Measurements from ENCODE around the gene LRATD1. TPM values are rescaled to one million over a fixed set of nuclear protein-coding genes. Genes with fewer than 3 reads are reported as not detected.

LRATD1 gene
- total RNA-seq, 2 experiments from 2014 or later: not detected

GRCh38 chr2:14631406-14632040 is 994 bp upstream of the LRATD1 start:
- TF ChIP-seq EZH2phosphoT487 (IDR thresholded peaks at IDR 0.05; ENCODE audit: borderline replicate concordance, low read depth, low read length) (no peak), CTCF (conservative IDR thresholded peaks at IDR 0.05; ENCODE audit: low read length) (no peak)
- BruUV-seq (replicated peaks): no TSS peak
- H3K4me3 ChIP-seq (ENCODE audit: low read depth, low read length, poor library complexity, severe bottlenecking): no peak overlapping the region
- H3K36me3 ChIP-seq (ENCODE audit: insufficient read depth, low read length): no peaks in the 10 kb centered on the region
- no peaks in the 10 kb centered on the region for H3K79me2 ChIP-seq (ENCODE audit: insufficient read depth, low read depth, low read length)
- ChIA-PET POLR2A (no interaction called here), CTCF (ENCODE audit: unreplicated experiment) (no interaction called here)
- H3K4me1 ChIP-seq (ENCODE audit: insufficient read depth, low read length, poor library complexity, severe bottlenecking): no peaks in the 10 kb centered on the region
- no peak overlapping the region for H3K4me2 ChIP-seq (ENCODE audit: low read length)
- H4K20me1 ChIP-seq (ENCODE audit: insufficient read depth, low read length): no peaks in the 10 kb centered on the region
- intact Hi-C loops (cut with micrococcal nuclease; ENCODE audit: unreplicated experiment): no loop called here
- no peaks in the 10 kb centered on the region for H3K9me3 ChIP-seq (ENCODE audit: low read length)
- no peaks in the 10 kb centered on the region for H3K9me2 ChIP-seq (ENCODE audit: insufficient read depth, low read length)
- no peak for DNase-seq (ENCODE audit: low spot score)
- no peak overlapping the region for H3K27ac ChIP-seq (ENCODE audit: low read depth, low read length, poor library complexity, severe bottlenecking)
- no peak overlapping the region for H2AFZ ChIP-seq (ENCODE audit: low read length)

- Histone ChIP-seq H2AFZ (ENCODE audit: low read length) (no peak overlapping the region), H3K9me3 (ENCODE audit: low read length) (no peaks in the 10 kb centered on the region), H3K4me3 (ENCODE audit: low read depth, low read length, poor library complexity, severe bottlenecking) (no peak overlapping the region), H3K4me2 (ENCODE audit: low read length) (no peak overlapping the region), H3K79me2 (ENCODE audit: insufficient read depth, low read depth, low read length) (no peaks in the 10 kb centered on the region), H3K9me2 (ENCODE audit: insufficient read depth, low read length) (no peaks in the 10 kb centered on the region), H4K20me1 (ENCODE audit: insufficient read depth, low read length) (no peaks in the 10 kb centered on the region), H3K4me1 (ENCODE audit: insufficient read depth, low read length, poor library complexity, severe bottlenecking) (no peaks in the 10 kb centered on the region), H3K27ac (ENCODE audit: low read depth, low read length, poor library complexity, severe bottlenecking) (no peak overlapping the region), H3K36me3 (ENCODE audit: insufficient read depth, low read length) (no peaks in the 10 kb centered on the region)
- no peak for DNase-seq (ENCODE audit: low spot score)
- no TSS peak for BruUV-seq (replicated peaks)
- ChIA-PET POLR2A (no interaction called here), CTCF (ENCODE audit: unreplicated experiment) (no interaction called here)
- no peak for TF ChIP-seq CTCF (conservative IDR thresholded peaks at IDR 0.05; ENCODE audit: low read length)
- no peak for TF ChIP-seq EZH2phosphoT487 (IDR thresholded peaks at IDR 0.05; ENCODE audit: borderline replicate concordance, low read depth, low read length)
- intact Hi-C loops (cut with micrococcal nuclease; ENCODE audit: unreplicated experiment): no loop called here
Measured at GRCh38 chr2:14633061-14633460, 544 bp downstream of the LRATD1 start.

GRCh38 chr2:14633461-14634181 is 1.1 kb downstream of the LRATD1 start:
- Histone ChIP-seq H3K4me2 (ENCODE audit: low read length) (no peak overlapping the region), H3K27ac (ENCODE audit: low read depth, low read length, poor library complexity, severe bottlenecking) (no peak overlapping the region), H3K9me2 (ENCODE audit: insufficient read depth, low read length) (no peaks in the 10 kb centered on the region), H3K9me3 (ENCODE audit: low read length) (no peaks in the 10 kb centered on the region), H3K4me1 (ENCODE audit: insufficient read depth, low read length, poor library complexity, severe bottlenecking) (no peaks in the 10 kb centered on the region), H3K79me2 (ENCODE audit: insufficient read depth, low read depth, low read length) (no peaks in the 10 kb centered on the region), H3K36me3 (ENCODE audit: insufficient read depth, low read length) (no peaks in the 10 kb centered on the region), H3K4me3 (ENCODE audit: low read depth, low read length, poor library complexity, severe bottlenecking) (no peak overlapping the region), H4K20me1 (ENCODE audit: insufficient read depth, low read length) (no peaks in the 10 kb centered on the region), H2AFZ (ENCODE audit: low read length) (no peak overlapping the region)
- TF ChIP-seq EZH2phosphoT487 (IDR thresholded peaks at IDR 0.05; ENCODE audit: borderline replicate concordance, low read depth, low read length) (no peak), CTCF (conservative IDR thresholded peaks at IDR 0.05; ENCODE audit: low read length) (no peak)
- ChIA-PET CTCF (ENCODE audit: unreplicated experiment) (no interaction called here), POLR2A (no interaction called here)
- BruUV-seq (replicated peaks): no TSS peak
- intact Hi-C loops (cut with micrococcal nuclease; ENCODE audit: unreplicated experiment): no loop called here
- DNase-seq (ENCODE audit: low spot score): no peak

All from OCI-LY7 (cell line).